ENCODE measurements around the gene SIAH1. TPM values are rescaled to one million over a fixed set of nuclear protein-coding genes. Genes with fewer than 3 reads are reported as not detected.

SIAH1 gene
- total and polyA plus RNA-seq, 9 of the 15 experiments (the other 6 are each of a cell fraction or from before 2014, with no cell fraction given) = 4.1 to 14.3 (median 12.5) TPM

- TF ChIP-seq BRF1 (IDR thresholded peaks at IDR 0.05; ENCODE audit: borderline replicate concordance, extremely low read depth, insufficient read length) (no peak), ZNF354B (CRISPR knock-in tag; IDR thresholded peaks at IDR 0.05) (no peak), ARID2 (IDR thresholded peaks at IDR 0.05) (no peak), NCOA1 (IDR thresholded peaks at IDR 0.05; ENCODE audit: low read depth) (no peak), POLR3A (IDR thresholded peaks at IDR 0.05; ENCODE audit: borderline replicate concordance, extremely low read depth, insufficient read depth, insufficient read length) (no peak), ZBTB2 (IDR thresholded peaks at IDR 0.05) (no peak), NELFE (IDR thresholded peaks at IDR 0.05; ENCODE audit: insufficient read depth, insufficient read length) (no peak), FOXO4 (CRISPR knock-in tag; IDR thresholded peaks at IDR 0.05) (no peak), ETS2 (tag; IDR thresholded peaks at IDR 0.05; ENCODE audit: borderline replicate concordance, poor library complexity, severe bottlenecking) (no peak), KHSRP (IDR thresholded peaks at IDR 0.05) (no peak), RBM34 (IDR thresholded peaks at IDR 0.05; ENCODE audit: borderline replicate concordance, insufficient read depth, low read length) (no peak), USF1 (CRISPR knock-in tag; IDR thresholded peaks at IDR 0.05) (peak; percentile 40; the same call in 1 of the 2 replicates), PURB (CRISPR knock-in tag; IDR thresholded peaks at IDR 0.05; ENCODE audit: low read depth) (no peak), CC2D1A (IDR thresholded peaks at IDR 0.05) (no peak), KLF1 (tag; IDR thresholded peaks at IDR 0.05) (no peak), ZNF592 (IDR thresholded peaks at IDR 0.05) (0 out of 2 replicates have a peak, but pooled peaks have one; percentile 51), SAFB (IDR thresholded peaks at IDR 0.05; ENCODE audit: borderline replicate concordance, low read depth, low read length) (no peak), ID3 (CRISPR knock-in tag; IDR thresholded peaks at IDR 0.05) (no peak), ID3 (tag; IDR thresholded peaks at IDR 0.05) (peak; percentile 24; the same call in 1 of the 2 replicates), ZNF695 (CRISPR knock-in tag; IDR thresholded peaks at IDR 0.05) (no peak)
Observed at GRCh38 chr16:48385253-48386150, at the start of gene SIAH1 (continued).

All from K562 (cell line).